GM04504 (cell line): ENCODE results near the gene TIMP1.
"Not testable (repeated sequence)": the region's sequence is repeated elsewhere in the genome, so short reads cannot be mapped to it uniquely, and the experiment has no call there.

Experiments
- DNase-seq: peaks from one replicate; pipeline ENCODE4 v3.0.0-alpha.2; 2012; ENCODE audit warnings: low read depth

TIMP1 gene

DNA sequence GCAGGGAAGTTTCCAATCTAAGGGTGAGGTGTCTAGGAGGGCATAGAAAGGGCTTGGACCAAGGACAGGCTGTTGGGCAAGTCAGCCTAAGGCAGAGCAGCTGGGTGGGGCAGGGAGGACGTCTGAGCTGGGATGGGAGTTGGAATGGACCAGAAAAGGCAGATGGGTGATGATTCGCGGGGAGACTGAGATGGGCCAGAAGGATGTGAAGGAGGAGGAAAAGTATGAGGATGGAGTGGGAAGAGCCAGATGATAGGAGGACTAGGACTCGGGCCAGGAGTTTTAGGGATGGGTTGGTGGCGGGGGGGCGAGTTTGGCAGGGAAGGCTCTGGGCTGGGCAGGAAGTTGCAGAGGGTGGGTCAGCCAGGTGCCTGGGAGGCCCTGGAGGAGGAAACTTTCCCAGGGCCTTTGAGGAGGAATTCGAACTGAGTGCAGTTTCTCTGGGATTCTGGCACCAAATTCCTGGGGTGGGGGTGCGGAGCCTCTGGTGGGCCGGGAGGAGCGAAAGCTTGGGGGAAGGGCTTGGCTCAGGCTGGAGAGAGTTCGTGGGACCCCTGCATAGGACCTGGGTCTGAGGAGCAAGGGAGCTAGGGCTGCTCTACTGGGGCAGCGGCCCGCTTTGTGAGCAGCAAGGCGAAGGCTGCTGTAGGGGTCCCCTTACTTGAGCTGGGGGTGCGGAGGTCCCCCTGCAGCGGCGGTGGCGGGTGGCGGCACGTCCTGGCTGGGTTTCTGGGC, 8.7 kb upstream of the TIMP1 start:
- DNase-seq = no peak

DNA sequence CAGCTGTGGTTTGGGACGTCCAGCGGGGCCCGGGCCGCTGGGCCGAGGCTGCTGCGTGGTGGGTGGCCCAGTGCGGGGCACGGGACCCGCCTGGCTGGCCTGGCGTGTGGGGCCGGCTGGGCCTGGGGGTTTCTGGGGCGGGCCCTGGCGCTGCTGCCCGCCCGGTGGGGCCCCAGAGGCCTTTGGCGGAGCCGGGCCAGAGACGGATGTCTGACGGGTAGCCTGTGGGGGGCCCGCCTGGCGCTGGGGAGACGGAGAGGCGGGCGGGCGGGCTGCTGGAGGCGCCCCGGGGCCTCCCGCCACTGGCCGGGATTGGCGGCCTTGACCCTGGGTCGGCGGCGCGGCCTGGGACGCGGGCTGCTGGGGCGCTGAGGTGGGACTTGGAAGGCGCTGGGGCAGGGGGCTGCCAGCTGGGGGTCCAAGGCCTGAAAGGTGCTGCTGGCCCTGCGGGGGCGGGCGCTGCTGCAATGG, 8.1 kb upstream of the TIMP1 start:
- no peak for DNase-seq

DNA sequence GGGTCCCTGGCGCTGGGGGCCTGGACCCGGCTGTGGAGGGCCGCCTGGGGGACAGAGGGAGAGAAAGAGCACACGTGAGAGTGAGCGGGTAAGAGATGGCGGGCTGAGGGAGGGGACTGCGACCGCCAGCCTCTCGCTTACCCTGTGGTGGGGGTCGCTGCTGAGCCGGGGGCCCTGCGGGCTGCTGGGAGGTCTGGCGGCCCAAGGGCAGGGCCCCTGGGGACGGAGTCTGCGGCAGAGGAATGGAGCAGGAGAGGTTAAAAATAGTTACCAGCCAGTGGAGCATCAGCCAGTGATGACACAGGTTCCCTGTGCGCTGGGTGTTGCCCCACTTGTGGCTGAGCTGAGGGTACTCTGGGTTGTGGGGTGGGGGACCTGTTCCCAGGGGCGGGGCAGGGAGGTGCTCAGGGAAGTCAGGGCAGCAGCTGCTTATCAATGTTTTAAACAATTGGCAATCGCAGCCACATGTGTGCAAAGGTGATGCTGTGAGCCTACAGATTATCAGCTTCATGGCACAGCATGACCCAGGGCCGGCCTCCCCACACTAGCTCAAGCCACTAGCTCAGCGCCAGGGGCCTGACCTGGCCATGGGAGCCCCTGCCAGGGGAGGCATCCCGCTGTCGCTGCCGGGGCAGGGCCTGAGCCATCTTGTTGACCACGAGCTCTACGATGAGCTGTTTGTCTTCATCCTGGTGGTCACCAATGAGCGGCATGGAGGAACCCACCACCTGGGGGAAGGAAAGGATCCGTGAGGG, 7.5 kb upstream of the TIMP1 start:
- no peak for DNase-seq

DNA sequence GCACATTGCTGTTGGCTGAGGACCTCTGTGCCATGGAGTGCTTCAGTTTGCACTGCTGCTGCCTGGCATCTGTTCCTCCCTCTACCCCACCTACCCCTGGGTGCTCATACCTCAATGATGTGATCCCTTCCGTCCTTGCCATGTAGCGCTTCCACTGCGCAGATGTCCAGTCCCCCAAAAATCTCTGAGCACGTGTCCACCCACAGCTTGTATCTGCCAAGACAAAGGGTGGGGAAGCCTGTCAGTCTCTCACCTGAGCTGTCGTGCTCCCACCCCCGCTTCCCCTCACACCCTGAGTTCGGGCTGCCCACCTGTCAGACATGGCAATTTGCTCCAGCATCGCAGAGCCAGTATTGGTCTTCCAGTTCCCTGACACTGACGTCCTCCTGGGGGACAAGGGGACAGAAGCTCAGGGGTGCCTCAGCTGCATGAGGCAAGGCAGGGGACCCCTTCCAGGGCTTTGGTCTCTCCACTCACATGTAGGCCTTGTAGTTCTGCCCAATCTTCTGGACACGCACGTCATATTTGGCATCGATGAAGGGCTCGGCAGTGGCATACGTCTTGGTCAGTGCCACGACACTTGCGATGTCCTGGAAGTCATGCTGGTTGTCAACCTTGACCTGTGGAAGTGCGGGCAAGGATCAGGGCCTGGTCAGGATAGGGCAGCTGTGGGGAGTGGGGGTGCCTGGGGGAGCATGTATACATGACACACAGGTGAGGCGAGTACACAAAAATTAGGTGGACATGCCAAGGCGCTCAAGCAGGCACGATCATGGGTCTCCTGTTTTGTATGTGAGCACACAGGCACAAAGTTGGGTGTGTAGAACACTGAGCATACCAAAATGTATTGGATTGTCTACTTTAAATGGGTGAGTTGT, 6.0 kb upstream of the TIMP1 start:
- no peak for DNase-seq

DNA sequence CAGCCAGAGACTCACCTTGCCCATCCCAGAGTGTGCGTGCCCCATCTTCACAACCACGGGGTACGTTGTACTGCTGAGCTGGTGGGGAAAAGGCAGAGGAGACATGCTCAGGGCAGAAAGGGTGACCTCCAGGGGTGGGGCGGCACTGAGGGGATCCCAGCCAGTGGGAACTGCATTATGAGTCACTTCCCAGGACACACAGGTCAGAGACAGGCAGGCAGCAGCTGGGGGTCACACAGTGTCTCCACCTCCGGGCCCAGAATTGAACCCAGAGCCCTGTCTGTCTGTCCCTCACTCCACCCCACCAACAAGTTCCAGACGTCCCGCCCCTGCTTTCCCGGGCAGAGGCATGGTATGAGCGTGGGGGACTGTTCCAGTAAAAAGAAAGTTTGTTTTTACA, 4.8 kb upstream of the TIMP1 start:
- DNase-seq = no peak

DNA sequence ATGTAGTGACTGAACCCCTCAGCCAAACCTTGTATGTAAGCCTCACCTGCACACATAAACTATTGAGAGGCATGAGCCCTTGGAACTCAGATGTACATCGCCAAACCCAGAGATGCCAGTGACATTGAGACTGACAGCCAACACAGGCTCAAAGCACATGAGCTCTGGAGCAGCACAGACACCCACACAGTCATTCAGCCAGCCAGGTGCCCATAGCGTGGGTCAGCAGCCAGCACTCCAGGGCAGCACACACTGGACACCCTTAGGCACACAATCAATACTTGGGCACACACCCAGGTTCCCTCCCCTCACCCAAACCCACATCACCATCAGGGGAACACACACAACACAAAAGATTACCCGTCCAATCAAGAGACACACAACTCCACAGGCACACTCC, 4.3 kb upstream of the TIMP1 start:
- DNase-seq = no peak

DNA sequence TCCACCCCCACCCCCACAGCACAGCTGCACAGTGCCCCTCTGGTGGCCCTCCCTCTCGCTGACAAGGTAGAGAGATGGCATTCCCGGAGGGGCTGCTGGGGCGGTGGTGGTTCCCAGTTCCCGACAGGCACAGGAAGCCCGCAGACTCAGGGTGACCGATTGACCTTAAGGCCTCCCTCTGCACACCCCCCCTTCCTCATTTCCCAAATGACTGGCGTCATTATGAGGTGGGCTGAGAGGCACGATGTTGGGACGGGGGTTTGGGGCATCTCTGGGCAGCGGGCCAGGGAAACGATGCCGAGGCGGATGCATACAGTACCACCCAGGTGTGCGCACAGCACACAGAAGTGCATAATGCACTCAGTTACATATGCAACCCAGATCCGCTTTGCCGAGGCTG, 3.5 kb upstream of the TIMP1 start:
- DNase-seq = no peak

DNA sequence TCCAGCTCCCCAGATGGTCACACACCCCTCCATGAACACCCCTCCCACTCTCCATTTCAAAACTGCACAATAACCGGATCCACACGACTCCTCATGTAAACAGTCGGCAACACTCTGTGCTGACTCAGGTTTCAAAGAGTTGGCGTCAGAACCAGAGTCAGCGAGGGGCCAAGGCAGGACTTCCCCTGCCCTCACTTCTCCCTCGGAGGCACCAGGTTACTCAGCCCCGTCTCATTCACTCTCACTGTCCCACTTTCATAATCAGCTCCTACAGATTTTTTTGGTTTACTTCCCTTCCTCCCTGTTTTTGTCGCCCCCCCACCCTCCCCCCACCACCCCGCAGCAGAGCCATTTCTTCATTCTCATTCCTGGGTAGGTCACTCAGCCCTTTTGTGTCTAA, 2.7 kb upstream of the TIMP1 start:
- no peak for DNase-seq

DNA sequence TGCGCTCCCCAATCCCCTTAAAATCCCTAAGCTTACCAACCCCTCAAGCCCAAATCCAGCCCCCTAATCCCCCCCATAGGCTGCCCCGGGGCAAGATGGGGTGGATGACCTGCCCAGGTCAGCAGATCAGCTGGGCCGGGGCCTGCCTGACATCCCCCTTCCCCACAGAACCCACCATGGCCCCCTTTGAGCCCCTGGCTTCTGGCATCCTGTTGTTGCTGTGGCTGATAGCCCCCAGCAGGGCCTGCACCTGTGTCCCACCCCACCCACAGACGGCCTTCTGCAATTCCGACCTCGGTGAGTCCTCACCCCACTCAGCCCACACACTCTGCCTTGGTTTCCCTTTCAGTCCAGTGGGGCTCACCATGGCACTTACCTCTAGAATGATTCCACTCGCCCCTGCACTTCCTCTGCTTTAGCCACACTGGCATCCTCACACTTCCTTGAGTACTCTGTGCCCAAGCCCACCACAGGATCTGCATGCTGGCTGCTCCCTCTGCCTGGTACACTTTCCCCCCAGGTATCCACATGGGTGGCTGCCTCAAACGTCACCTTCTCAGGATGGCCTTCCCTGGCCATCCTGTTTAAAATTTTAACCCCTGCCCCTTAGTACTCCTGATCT, 1.1 kb downstream of the TIMP1 start:
- no peak for DNase-seq

DNA sequence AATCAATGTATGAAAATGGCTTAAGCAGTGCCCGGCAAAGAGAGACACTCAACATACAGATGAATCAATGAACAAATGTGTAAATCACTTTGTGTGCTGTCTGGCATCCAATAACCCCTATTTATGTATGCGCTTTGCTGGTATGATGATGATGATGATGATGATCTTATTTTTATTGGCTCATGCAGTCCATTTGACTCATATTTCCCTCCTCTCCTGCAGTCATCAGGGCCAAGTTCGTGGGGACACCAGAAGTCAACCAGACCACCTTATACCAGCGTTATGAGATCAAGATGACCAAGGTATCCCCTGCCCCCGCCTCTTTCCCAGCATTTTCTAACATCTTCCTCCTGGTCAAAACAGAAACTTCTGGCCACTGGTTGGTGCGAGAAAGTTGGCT, 2.5 kb downstream of the TIMP1 start:
- DNase-seq = no peak

DNA sequence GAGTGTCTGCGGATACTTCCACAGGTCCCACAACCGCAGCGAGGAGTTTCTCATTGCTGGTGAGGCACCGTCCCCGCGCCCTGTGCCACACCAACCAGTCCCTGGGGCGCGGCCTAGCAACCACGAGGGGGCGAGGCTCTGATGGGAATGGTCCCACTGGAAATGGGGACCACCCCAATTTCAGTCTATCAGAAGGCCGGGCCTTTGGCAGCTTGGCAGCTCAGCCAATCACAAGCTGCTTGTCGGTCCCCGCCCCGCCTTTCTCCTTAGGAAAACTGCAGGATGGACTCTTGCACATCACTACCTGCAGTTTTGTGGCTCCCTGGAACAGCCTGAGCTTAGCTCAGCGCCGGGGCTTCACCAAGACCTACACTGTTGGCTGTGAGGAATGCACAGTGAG, 3.0 kb downstream of the TIMP1 start:
- no peak for DNase-seq

DNA sequence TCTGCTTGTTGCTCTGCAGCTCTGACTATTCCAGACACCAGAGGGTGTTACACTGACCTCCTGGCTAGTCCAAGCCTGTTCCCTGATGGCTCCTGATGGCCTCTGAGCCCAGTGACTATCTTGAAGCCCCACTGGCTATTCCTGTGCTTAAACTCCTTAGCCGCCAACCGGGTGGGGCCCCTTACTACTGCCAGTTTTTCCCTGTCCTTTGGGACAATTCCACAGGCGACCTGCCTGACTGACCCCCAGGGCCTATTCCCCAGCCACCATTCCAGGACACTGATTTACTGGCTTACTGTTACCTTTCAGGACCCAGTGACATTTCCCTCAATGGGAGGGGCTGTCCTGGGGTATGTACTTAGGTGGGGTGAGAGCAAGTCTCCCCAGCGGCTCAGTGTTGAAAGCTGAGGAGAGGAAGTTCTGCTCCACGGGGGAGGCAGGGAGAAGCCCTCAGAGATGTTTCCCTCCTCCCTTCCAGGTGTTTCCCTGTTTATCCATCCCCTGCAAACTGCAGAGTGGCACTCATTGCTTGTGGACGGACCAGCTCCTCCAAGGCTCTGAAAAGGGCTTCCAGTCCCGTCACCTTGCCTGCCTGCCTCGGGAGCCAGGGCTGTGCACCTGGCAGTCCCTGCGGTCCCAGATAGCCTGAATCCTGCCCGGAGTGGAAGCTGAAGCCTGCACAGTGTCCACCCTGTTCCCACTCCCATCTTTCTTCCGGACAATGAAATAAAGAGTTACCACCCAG, 4.0 kb downstream of the TIMP1 start:
- no peak for DNase-seq

DNA sequence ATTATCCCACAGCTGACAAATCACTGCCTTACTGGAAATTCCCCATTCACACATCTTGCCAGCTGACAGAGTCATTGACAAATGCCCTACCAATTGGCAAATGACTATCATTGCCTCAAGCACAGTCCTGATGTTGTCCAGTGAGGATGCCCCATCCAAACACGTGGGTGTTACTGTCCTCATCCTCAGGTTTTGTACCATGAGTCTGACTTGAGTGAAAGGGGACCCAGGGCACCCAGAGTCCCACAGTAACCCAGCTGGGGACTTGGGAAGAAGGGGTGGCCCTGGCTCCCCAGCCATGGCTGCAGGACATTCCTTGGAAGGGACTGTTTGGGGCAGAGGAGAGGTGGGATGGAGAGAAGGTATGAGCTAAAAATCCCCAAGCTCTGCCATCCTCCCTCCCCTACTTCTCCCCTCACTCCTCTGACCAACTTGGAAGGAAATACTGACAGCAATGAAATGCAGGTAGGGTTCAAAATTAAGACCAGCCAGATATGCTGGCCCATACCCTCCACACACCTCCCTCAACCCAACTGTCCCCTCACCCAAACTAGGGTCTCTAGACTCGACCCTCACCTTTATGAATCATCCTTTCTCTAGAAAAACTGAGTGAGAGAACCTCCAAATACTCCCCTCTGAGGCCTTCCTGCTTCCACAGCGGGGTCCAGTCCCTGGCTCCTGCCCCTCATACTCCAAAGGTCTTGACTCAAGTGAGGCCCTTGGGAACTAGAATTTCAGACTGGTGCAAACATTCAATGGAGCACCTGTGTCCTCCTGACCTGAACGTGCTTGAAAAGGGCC, 5.1 kb downstream of the TIMP1 start:
- DNase-seq = no peak

DNA sequence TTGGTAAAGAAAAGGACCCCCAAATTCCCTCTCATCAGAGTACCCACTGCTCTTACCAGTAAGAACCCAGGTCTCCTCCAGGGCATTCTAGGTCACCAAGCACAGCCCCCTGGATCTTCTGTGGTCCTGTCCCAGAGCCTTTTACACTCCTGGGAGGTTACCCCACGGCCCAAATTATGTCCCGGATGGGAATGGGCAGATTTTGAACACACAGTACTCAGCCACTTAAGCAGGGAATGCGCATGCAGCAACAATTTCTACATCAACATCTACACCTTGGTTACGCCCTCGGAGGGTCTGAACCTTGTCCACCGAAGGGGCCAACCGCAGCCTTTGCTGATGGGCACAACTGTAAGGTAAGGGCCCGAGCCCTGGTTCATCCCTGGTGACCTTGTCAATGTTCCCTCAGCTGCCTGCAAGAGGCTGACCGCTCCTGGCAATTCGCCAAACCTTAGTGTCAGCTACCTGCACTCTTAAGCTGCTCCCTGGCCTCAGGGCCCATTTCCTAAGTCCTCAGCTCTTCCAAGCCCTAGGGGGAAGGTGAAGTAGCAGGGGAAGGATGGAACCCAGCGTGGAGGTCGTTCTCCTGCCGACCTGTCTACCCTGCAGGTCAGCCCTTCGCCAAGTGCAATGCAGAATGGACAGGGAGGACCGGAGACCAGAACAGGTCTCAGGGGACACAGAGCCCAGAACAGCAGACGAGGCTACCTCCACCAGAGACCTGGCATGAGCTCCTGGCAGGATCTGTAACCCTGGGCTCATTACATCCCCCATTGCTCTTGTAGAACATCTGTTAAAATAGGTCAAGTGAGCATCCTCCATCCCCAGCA, 5.9 kb downstream of the TIMP1 start:
- DNase-seq = no peak

DNA sequence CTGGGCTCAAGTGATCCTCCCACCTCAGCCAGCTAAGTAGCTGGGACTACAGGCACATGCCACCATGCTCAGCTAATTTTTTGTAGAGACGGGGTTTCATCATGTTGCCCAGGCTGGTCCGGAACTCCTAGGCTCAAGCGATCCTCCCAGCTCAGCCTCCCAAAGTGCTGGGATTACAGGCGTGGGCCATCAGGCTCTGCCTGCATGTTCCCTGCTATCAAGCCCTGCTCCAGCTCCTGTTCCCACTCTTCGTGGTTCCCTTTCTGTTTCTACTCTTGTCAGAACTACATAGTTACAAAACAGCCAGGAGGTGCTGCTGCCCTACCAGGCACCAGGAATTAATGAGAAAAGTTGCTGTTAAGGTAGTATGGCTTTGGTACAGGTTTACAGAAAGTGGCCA, 8.7 kb downstream of the TIMP1 start:
- DNase-seq = no peak

DNA sequence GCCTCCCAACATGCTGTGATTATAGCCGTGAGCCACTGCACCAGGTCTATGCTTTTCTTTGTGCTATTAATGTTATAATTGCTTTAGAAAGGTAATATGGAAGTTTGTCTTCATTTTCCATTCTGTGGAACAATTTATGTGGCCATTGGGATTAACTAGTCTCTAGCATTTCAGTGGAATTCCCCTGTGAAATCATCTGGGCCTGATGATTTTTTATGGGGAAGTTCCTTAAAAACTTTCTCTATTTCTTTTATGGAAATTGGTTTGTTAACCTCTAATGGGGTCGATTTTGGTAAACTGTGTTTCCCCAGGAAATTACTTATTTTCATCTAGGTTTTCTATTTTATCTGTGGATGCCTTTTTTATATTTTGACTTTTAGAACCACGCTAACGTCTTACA, 11.3 kb downstream of the TIMP1 start:
- DNase-seq = no peak

DNA sequence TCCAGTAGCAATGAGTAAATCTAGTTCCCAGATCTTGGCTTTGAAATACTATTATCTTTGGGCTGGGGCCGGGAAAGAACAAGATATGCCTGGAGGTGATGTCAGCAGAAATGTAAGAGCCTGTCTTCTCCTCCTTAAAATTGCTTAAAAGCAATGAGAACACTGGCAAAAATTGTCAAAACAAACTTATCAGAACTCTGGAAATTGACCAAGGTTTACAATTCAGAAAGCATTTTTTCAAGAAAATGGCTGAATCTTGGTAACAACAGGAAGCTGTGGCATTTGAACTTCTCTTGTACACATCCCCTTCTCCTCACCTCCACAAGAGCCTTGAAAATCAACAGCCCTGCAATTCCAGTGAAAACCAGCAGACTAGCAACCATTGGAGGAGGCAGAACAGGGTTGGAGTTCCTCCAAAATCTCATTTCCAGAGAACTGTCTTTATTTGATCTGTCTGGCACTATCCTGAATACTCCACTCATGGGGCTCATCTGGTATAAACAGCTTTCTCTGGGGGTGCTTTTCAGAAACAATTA, 13.5 kb downstream of the TIMP1 start:
- DNase-seq = no peak

DNA sequence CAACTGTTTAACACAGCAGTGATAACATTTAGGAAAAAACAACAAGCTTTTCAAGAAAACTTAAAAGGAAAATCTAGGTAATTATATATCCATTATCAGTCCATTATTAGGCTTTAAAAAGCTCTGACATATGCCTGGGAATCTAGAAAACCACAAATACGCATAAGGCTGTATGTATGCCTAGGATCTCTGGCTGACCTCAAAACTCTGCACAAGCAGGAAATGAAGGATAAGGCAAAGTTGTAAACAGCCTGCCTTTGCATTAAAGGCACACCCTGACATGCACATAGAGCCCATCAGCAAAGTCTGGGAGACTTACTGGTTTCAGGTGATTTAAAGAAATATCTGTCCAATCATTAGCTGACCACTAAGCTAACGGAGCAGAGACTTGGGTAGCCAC, 14.0 kb downstream of the TIMP1 start:
- DNase-seq = no peak

DNA sequence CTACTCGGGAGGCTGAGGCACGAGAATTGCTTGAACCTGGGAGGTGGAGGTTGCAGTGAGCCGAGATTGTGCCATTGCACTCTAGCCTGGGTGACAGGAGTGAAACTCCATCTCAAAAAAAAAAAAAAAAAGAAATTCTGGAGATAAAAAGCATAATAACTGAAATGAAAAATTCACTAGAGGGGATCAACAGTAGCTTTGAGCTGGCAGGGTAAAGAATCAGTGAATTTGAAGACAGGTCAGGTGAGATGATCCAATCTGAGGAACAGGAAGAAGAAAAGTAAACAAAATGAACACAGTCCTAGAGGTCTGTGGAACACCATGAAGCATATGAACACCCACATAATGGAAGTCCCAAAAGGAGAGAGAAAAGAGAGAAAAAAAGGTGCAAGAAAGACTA, 15.0 kb downstream of the TIMP1 start:
- DNase-seq = no peak

DNA sequence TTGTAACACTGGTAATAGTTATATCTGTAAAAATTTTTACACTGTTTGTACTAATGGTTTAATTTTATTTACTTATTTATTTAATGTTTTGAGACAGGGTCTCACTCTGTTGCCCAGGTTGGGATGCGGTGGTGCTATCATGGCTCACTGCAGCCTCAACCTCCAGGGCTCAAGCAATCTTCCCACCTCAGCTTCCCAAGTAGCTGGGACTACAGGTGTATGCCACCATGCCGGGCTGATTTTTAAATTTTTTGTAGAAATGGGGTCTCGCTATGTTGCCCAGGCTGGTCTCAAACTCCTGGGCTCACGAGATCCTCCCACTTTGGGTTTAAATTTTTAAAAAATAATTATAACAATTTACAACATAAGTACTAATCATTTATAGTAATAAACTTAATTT, 20.9 kb downstream of the TIMP1 start:
- DNase-seq = not testable (repeated sequence)
